IMR-90 (cell line): ENCODE data around the gene MMP3. TPM values are rescaled to one million over a fixed set of nuclear protein-coding genes. Genes with fewer than 3 reads are reported as not detected.

Source experiments
- ATAC-seq: fragments of 200-7000 bp; cut with Tn5 transposase; 2 replicates; pipeline ENCODE4 v1.9.1; 2020; ENCODE audit warnings: low read depth, mild to moderate bottlenecking, moderate library complexity
- BruUV-seq: library from RNA; stranded (reverse); fragments of 400-500 nt; replicated peaks from 2 replicates; lab custom pipeline; 2021; lab: Mats Ljungman, UMichigan
- CTCF ChIA-PET: fragments of 300-600 bp; formaldehyde crosslinking; extraction: SDS; loops from one replicate; lab custom pipeline; 2021; ENCODE audit warnings: antibody characterized with exemption; lab: Yijun Ruan, JAX
- POLR2A ChIA-PET: fragments of 300-600 bp; sonication (Branson Sonifier 250); formaldehyde crosslinking; loops from one replicate; lab custom pipeline; 2022; ENCODE audit warnings: antibody characterized with exemption; ENCODE audit not compliant: unreplicated experiment; lab: Charles Lee
- DNase-seq: peaks from one replicate; pipeline ENCODE4 v3.0.0; 2013
- H2AFZ ChIP-seq: replicated peaks from 2 replicates; pipeline ENCODE3; 2013; ENCODE audit warnings: low read length, mild to moderate bottlenecking; ENCODE audit not compliant: poor library complexity
- H2AK5ac ChIP-seq: 2 replicates; pipeline ENCODE4 v1.6.1; 2013; ENCODE audit warnings: low read depth, low read length, inconsistent platforms
- H2AK9ac ChIP-seq: replicated peaks from 2 replicates; pipeline ENCODE3; 2013; ENCODE audit warnings: mild to moderate bottlenecking, low read depth, low read length, moderate library complexity; ENCODE audit not compliant: poor library complexity
- H2BK120ac ChIP-seq: 2 replicates; pipeline ENCODE4 v1.6.1; 2013; ENCODE audit warnings: low read depth, low read length, inconsistent platforms
- H2BK15ac ChIP-seq: 3 replicates; pipeline ENCODE4 v1.6.1; 2013; ENCODE audit warnings: low read depth, low read length, inconsistent platforms
- H2BK20ac ChIP-seq: 2 replicates; pipeline ENCODE4 v1.6.1; 2013; ENCODE audit warnings: low read depth, mild to moderate bottlenecking, inconsistent platforms, low read length, moderate library complexity
- H2BK5ac ChIP-seq: 2 replicates; pipeline ENCODE4 v1.6.1; 2013; ENCODE audit warnings: mild to moderate bottlenecking, low read depth, low read length, inconsistent platforms; ENCODE audit not compliant: poor library complexity, severe bottlenecking
- H3K14ac ChIP-seq: replicated peaks from 2 replicates; pipeline ENCODE4 v1.6.1; 2013; ENCODE audit warnings: low read depth, low read length, inconsistent platforms
- H3K18ac ChIP-seq: 2 replicates; pipeline ENCODE4 v1.6.1; 2013; ENCODE audit warnings: low read depth, low read length, control low read depth
- H3K23ac ChIP-seq: 2 replicates; pipeline ENCODE4 v1.6.1; 2013; ENCODE audit warnings: low read depth, low read length, inconsistent platforms
- H3K27ac ChIP-seq: 2 replicates; pipeline ENCODE4 v1.5.1; 2013; ENCODE audit warnings: mild to moderate bottlenecking, control low read depth, low read length; ENCODE audit not compliant: insufficient read depth
- H3K27me3 ChIP-seq: 2 replicates; pipeline ENCODE4 v1.6.1; 2013; ENCODE audit warnings: low read length; ENCODE audit not compliant: control insufficient read depth, insufficient read depth
- H3K36me3 ChIP-seq: 2 replicates; pipeline ENCODE4 v1.6.1; 2013; ENCODE audit warnings: low read length, mixed read lengths; ENCODE audit not compliant: control insufficient read depth, insufficient read depth
- H3K4ac ChIP-seq: 2 replicates; pipeline ENCODE4 v1.6.1; 2013; ENCODE audit warnings: low read depth, low read length, inconsistent platforms
- H3K4me1 ChIP-seq: 2 replicates; pipeline ENCODE4 v1.6.1; 2013; ENCODE audit warnings: low read length, mixed read lengths; ENCODE audit not compliant: control insufficient read depth, insufficient read depth
- H3K4me2 ChIP-seq: 2 replicates; pipeline ENCODE4 v1.6.1; 2013; ENCODE audit warnings: low read depth, mild to moderate bottlenecking, control low read depth, low read length, moderate library complexity
- H3K4me3 ChIP-seq: 2 replicates; pipeline ENCODE4 v1.5.1; 2013; ENCODE audit warnings: low read depth, mild to moderate bottlenecking, control low read depth, low read length, moderate library complexity; ENCODE audit not compliant: insufficient read depth
- H3K56ac ChIP-seq: 2 replicates; pipeline ENCODE4 v1.6.1; 2013; ENCODE audit warnings: low read length, inconsistent platforms; ENCODE audit not compliant: insufficient read depth; ENCODE audit errors: extremely low read depth
- H3K79me1 ChIP-seq, 2 experiments: 2 replicates each; pipeline ENCODE4 v1.6.1; 2013; ENCODE audit warnings: low read length in 2 of 2, inconsistent platforms in 1 of 2, low read depth in 1 of 2
- H3K9ac ChIP-seq: 2 replicates; pipeline ENCODE4 v1.6.1; 2013; ENCODE audit warnings: low read depth, low read length, control low read depth
- H3K9me1 ChIP-seq: 2 replicates; pipeline ENCODE4 v1.6.1; 2013; ENCODE audit warnings: low read length, inconsistent platforms; ENCODE audit not compliant: insufficient read depth
- H3K9me3 ChIP-seq: 2 replicates; pipeline ENCODE4 v1.6.1; 2013; ENCODE audit warnings: low read length; ENCODE audit not compliant: control insufficient read depth, insufficient read depth
- H4K20me1 ChIP-seq: 2 replicates; pipeline ENCODE4 v1.6.1; 2013; ENCODE audit warnings: low read length, inconsistent platforms; ENCODE audit not compliant: insufficient read depth
- H4K5ac ChIP-seq: 2 replicates; pipeline ENCODE4 v1.6.1; 2013; ENCODE audit warnings: mild to moderate bottlenecking, low read depth, low read length, control low read depth
- H4K8ac ChIP-seq, 2 experiments: 2 replicates each; pipeline ENCODE4 v1.6.1; 2013; ENCODE audit warnings: low read depth in 2 of 2, low read length in 2 of 2, control low read depth in 1 of 2, inconsistent platforms in 1 of 2
- H4K91ac ChIP-seq: 2 replicates; pipeline ENCODE4 v1.6.1; 2013; ENCODE audit warnings: low read depth, low read length, inconsistent platforms; ENCODE audit not compliant: insufficient read depth
- BHLHE40 ChIP-seq: fragments of 150-350 bp; IDR thresholded peaks from 2 replicates; pipeline ENCODE4 v1.6.1; 2016; ENCODE audit warnings: mild to moderate bottlenecking, low read depth, low read length
- CEBPB ChIP-seq: IDR thresholded peaks from 2 replicates; pipeline ENCODE4 v1.6.1; 2012; ENCODE audit warnings: low read depth, low read length, improper control_type of control experiment
- CHD1 ChIP-seq: IDR thresholded peaks from 2 replicates; pipeline ENCODE4 v1.6.1; 2012; ENCODE audit warnings: low read depth, low read length, improper control_type of control experiment
- MAZ ChIP-seq: IDR thresholded peaks from 2 replicates; pipeline ENCODE4 v1.6.1; 2012; ENCODE audit warnings: low read depth, mild to moderate bottlenecking, low read length, improper control_type of control experiment, moderate library complexity, borderline replicate concordance
- MXI1 ChIP-seq: IDR thresholded peaks from 2 replicates; pipeline ENCODE4 v1.6.1; 2012; ENCODE audit warnings: low read depth, mild to moderate bottlenecking, low read length, moderate library complexity, borderline replicate concordance
- NFE2L2 ChIP-seq: fragments of 150-350 bp; IDR thresholded peaks from 2 replicates; pipeline ENCODE4 v1.6.1; 2016; ENCODE audit warnings: low read depth, mild to moderate bottlenecking, low read length
- POLR2A ChIP-seq: IDR thresholded peaks from 2 replicates; pipeline ENCODE4 v1.6.1; 2012; ENCODE audit warnings: mild to moderate bottlenecking, low read depth, low read length
- RAD21 ChIP-seq: IDR thresholded peaks from 2 replicates; pipeline ENCODE4 v1.6.1; 2012; ENCODE audit warnings: low read length, improper control_type of control experiment
- RCOR1 ChIP-seq: IDR thresholded peaks from 2 replicates; pipeline ENCODE4 v1.6.1; 2012; ENCODE audit warnings: mild to moderate bottlenecking, low read length, improper control_type of control experiment; ENCODE audit not compliant: insufficient replicate concordance
- RFX5 ChIP-seq: IDR thresholded peaks from 2 replicates; pipeline ENCODE4 v1.8.0; 2012; ENCODE audit warnings: low read depth, mild to moderate bottlenecking, low read length, moderate library complexity
- SMC3 ChIP-seq: fragments of 150-350 bp; IDR thresholded peaks from 2 replicates; pipeline ENCODE4 v1.6.1; 2016; ENCODE audit warnings: low read depth, mild to moderate bottlenecking, antibody characterized with exemption, low read length, moderate library complexity
- WGBS, 2 experiments: methylation state at CpG; one replicate each; pipeline versions ENCODE4 v1.1.5 to v1.1.7; 2013; ENCODE audit warnings: missing lambda C conversion rate in 2 of 2; ENCODE audit not compliant: insufficient read length in 1 of 2; ENCODE audit errors: extremely low coverage in 2 of 2; 5-methylcytosine and 5-hydroxymethylcytosine counted together
- dilution Hi-C: fragments of 300-500 bp; cut with HindIII; formaldehyde crosslinking; loops from one replicate; pipeline ENCODE4 v1.14.3; 2018; ENCODE audit warnings: low sequenced_read_pairs; ENCODE audit not compliant: unreplicated experiment
- in situ Hi-C: fragments of 300-500 bp; cut with MboI; formaldehyde crosslinking; loops from 3 replicates; pipeline ENCODE4 v1.14.3; 2019; ENCODE audit warnings: low sequenced_read_pairs, inconsistent platforms, mixed read lengths
- intact Hi-C: fragments of 100-400 bp; cut with micrococcal nuclease; formaldehyde crosslinking; loops from 2 replicates; pipeline ENCODE4 v1.10.0; 2022
- polyA plus RNA-seq, 3 experiments: library from polyadenylated mRNA; depleted of rRNA; stranded (reverse); fragments of >200 nt; gene quantifications; 2 replicates each; pipeline ENCODE4 v1.2.3, GENCODE V29; 2012; ENCODE audit warnings: low replicate concordance in 1 of 3
- total RNA-seq: library from RNA; depleted of rRNA; stranded (reverse); fragments of >200 nt; gene quantifications from 2 replicates; pipeline ENCODE4 v1.2.3, GENCODE V29; 2012
- TF ChIP-seq, protein P1 (sequence below): conservative IDR thresholded peaks from 2 replicates; pipeline ENCODE4 v1.5.1; 2012; ENCODE audit warnings: mild to moderate bottlenecking, low read depth, low read length, improper control_type of control experiment
- TF ChIP-seq, protein P2 (sequence below): fragments of 150-350 bp; IDR thresholded peaks from 2 replicates; pipeline ENCODE4 v1.6.1; 2016; ENCODE audit warnings: low read depth, mild to moderate bottlenecking, low read length, moderate library complexity, borderline replicate concordance
- TF ChIP-seq, protein P3 (sequence below): fragments of 150-350 bp; IDR thresholded peaks from 2 replicates; pipeline ENCODE4 v1.6.1; 2017; ENCODE audit warnings: mild to moderate bottlenecking, antibody characterized with exemption, low read length, low read depth

Gene MMP3
- total and polyA plus RNA-seq, 2 of the 4 experiments (the other 2 are of a cell fraction) = under 0.01 to 0.39 TPM

DNA sequence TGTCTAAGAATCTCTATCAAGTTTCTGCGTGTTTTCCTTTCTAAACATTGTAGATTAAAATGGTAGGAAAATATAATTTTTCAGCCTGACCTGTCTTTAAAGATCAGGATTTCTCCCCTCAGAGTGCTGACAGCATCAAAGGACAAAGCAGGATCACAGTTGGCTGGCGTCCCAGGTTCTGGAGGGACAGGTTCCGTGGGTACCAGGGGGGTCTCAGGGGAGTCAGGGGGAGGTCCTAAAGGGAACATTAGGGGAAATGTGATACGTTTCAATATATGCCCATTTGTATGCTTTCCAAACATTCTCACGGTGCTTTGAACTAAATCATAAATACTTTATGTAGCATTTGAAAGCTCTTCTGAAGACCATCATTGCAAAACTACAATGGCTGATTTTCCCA lies 3.4 kb downstream of the MMP3 start:
- Histone ChIP-seq H3K18ac (no peak overlapping the region), H2BK120ac (no peak overlapping the region), H2BK15ac (no peak overlapping the region), H2BK20ac (no peak overlapping the region), H3K23ac (no peak overlapping the region), H3K4me2 (no peak overlapping the region), H3K36me3 (no peaks in the 10 kb centered on the region), H3K4ac (no peak overlapping the region), H3K27ac (no peak overlapping the region), H3K14ac (no peak overlapping the region), H4K91ac (no peak overlapping the region), H2AK9ac (no peak overlapping the region), H2AK5ac (no peak overlapping the region), H4K20me1 (no peaks in the 10 kb centered on the region), H2BK5ac (no peak overlapping the region), H3K4me3 (no peak overlapping the region), H3K27me3 (no peaks in the 10 kb centered on the region), H3K9ac (no peak overlapping the region), H4K5ac (no peak overlapping the region), H2AFZ (no peak overlapping the region), H3K4me1 (peaks cover 4% of the 10 kb centered on the region), H4K8ac (no peak overlapping the region), H3K9me1 (peaks cover 7% of the 10 kb centered on the region), H3K9me3 (no peaks in the 10 kb centered on the region), H3K79me1 (no peaks in the 10 kb centered on the region), H3K56ac (no peak overlapping the region)
- TF ChIP-seq RAD21 = no peak
- TF ChIP-seq MXI1 = no peak
- TF ChIP-seq RCOR1 = no peak
- TF ChIP-seq, protein P1, sequence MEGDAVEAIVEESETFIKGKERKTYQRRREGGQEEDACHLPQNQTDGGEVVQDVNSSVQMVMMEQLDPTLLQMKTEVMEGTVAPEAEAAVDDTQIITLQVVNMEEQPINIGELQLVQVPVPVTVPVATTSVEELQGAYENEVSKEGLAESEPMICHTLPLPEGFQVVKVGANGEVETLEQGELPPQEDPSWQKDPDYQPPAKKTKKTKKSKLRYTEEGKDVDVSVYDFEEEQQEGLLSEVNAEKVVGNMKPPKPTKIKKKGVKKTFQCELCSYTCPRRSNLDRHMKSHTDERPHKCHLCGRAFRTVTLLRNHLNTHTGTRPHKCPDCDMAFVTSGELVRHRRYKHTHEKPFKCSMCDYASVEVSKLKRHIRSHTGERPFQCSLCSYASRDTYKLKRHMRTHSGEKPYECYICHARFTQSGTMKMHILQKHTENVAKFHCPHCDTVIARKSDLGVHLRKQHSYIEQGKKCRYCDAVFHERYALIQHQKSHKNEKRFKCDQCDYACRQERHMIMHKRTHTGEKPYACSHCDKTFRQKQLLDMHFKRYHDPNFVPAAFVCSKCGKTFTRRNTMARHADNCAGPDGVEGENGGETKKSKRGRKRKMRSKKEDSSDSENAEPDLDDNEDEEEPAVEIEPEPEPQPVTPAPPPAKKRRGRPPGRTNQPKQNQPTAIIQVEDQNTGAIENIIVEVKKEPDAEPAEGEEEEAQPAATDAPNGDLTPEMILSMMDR = no peak
- TF ChIP-seq, protein P2, sequence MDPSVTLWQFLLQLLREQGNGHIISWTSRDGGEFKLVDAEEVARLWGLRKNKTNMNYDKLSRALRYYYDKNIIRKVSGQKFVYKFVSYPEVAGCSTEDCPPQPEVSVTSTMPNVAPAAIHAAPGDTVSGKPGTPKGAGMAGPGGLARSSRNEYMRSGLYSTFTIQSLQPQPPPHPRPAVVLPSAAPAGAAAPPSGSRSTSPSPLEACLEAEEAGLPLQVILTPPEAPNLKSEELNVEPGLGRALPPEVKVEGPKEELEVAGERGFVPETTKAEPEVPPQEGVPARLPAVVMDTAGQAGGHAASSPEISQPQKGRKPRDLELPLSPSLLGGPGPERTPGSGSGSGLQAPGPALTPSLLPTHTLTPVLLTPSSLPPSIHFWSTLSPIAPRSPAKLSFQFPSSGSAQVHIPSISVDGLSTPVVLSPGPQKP = no peak
- no peak for TF ChIP-seq SMC3
- no peak for TF ChIP-seq POLR2A
- no peak for TF ChIP-seq CEBPB
- no peak for TF ChIP-seq CHD1
- no peak for TF ChIP-seq NFE2L2
- TF ChIP-seq, protein P3, sequence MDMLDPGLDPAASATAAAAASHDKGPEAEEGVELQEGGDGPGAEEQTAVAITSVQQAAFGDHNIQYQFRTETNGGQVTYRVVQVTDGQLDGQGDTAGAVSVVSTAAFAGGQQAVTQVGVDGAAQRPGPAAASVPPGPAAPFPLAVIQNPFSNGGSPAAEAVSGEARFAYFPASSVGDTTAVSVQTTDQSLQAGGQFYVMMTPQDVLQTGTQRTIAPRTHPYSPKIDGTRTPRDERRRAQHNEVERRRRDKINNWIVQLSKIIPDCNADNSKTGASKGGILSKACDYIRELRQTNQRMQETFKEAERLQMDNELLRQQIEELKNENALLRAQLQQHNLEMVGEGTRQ = no peak
- no peak for TF ChIP-seq BHLHE40
- no peak for TF ChIP-seq RFX5
- no peak for TF ChIP-seq MAZ
- ChIA-PET POLR2A (no interaction called here), CTCF (no interaction called here)
- in situ Hi-C loops = no loop called here
- WGBS, 2 experiments = no CpG with 5 or more reads among the region's 5 CpGs
- ATAC-seq (no peak), DNase-seq (no peak)
- intact Hi-C loops = no loop called here
- dilution Hi-C loops = no loop called here
- BruUV-seq = no TSS peak
